ENCODE data around the gene MAPRE2. TPM values are rescaled to one million over a fixed set of nuclear protein-coding genes. Genes with fewer than 3 reads are reported as not detected.

Gene MAPRE2
- total RNA-seq, 1 donor from 2014 or later: 120 TPM

DNA sequence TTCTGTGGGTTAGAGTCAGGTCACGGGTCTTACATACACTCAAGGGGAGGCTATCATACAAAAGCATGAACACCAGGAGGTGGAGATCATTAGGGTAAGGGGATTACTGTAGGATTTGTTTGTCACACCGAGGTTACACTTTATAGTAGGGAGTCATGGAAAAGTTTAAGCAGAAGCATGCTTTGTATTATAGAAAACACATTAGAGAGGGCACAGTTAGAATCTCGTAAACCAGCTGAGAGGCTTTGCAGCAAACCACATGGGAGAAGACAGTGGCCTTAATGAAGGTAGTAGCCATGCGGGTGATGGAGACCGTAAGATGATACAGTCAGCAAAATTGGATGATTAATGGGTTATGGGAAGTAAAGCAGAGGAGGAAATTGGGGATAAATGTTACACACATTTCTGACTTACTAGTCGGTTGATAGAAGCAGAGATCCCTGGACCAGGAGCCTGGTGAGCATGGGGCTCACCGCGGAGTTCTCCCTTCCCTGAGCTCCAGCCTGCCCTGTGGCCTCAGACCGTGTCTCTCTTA, 75.6 kb downstream of the MAPRE2 start:
- no peak for DNase-seq
- TF ChIP-seq, protein P1, sequence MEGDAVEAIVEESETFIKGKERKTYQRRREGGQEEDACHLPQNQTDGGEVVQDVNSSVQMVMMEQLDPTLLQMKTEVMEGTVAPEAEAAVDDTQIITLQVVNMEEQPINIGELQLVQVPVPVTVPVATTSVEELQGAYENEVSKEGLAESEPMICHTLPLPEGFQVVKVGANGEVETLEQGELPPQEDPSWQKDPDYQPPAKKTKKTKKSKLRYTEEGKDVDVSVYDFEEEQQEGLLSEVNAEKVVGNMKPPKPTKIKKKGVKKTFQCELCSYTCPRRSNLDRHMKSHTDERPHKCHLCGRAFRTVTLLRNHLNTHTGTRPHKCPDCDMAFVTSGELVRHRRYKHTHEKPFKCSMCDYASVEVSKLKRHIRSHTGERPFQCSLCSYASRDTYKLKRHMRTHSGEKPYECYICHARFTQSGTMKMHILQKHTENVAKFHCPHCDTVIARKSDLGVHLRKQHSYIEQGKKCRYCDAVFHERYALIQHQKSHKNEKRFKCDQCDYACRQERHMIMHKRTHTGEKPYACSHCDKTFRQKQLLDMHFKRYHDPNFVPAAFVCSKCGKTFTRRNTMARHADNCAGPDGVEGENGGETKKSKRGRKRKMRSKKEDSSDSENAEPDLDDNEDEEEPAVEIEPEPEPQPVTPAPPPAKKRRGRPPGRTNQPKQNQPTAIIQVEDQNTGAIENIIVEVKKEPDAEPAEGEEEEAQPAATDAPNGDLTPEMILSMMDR (IDR thresholded peaks at IDR 0.05; ENCODE audit: borderline replicate concordance): no peak
- Histone ChIP-seq H3K36me3 (no peaks in the 10 kb centered on the region), H3K4me3 (no peak overlapping the region), H3K9me3 (replicated peaks) (peaks cover 1% of the 10 kb centered on the region), H3K4me1 (peaks cover 65% of the 10 kb centered on the region), H3K27me3 (ENCODE audit: low read depth) (no peaks in the 10 kb centered on the region), H3K27ac (replicated peaks) (peak overlapping the region; percentile 93)
- intact Hi-C loops (cut with micrococcal nuclease): no loop called here

DNA sequence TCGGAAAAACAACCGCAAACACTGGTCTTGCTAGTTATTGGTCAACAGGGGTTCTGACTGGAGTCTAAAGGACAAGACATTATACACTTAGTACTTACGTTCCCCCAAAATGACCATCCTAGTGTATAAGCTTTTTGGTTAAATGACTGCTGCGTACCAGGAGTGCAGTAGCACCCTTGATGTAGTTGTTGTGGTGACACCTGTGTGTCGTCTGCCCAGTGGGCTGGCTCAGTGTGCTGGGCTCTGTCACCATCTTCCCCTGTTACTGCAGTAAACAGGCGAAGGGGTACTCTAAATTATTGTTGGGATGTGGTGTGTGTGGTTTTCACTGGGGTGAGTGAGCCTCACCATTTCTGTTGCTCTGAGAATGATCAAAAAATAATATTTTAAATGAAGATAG, 76.2 kb downstream of the MAPRE2 start:
- TF ChIP-seq, protein P1 (IDR thresholded peaks at IDR 0.05; ENCODE audit: borderline replicate concordance): no peak
- H3K27me3 ChIP-seq (ENCODE audit: low read depth): no peaks in the 10 kb centered on the region
- peak overlapping the region; percentile 5 for H3K4me3 ChIP-seq
- no peaks in the 10 kb centered on the region for H3K9me3 ChIP-seq (replicated peaks)
- intact Hi-C loops (cut with micrococcal nuclease): no loop called here
- peak overlapping the region; percentile 93 for H3K27ac ChIP-seq (replicated peaks)
- no peaks in the 10 kb centered on the region for H3K36me3 ChIP-seq
- no peak for DNase-seq
- peaks cover 70% of the 10 kb centered on the region for H3K4me1 ChIP-seq

DNA sequence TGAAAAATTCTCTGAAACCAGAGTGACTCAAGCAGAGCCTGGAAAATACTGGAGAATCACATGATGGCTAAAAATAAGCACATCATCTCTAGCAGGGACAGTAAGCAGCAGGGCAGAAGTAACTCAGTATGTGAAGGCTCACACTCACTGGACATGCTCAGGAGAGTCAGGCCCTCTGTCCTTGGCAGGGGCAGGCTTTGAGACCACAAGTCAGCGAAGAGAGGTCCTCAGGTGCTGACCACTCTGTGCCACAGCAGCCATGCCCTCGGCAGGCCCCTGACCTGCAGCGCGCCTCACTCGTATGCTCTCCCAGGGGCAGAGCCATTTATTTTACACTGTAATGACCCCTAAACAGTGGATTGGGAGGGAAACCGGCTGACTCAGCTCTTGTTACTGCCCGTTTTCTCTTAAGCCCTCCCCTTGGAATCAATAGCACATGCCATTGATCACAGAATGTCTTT, 76.8 kb downstream of the MAPRE2 start:
- Histone ChIP-seq H3K36me3 (no peaks in the 10 kb centered on the region), H3K4me1 (peaks cover 76% of the 10 kb centered on the region), H3K27me3 (ENCODE audit: low read depth) (no peaks in the 10 kb centered on the region), H3K27ac (replicated peaks) (peak overlapping the region; percentile 93), H3K9me3 (replicated peaks) (no peaks in the 10 kb centered on the region), H3K4me3 (peak overlapping the region; percentile 24)
- DNase-seq: no peak
- intact Hi-C loops (cut with micrococcal nuclease): no loop called here
- TF ChIP-seq, protein P1 (IDR thresholded peaks at IDR 0.05; ENCODE audit: borderline replicate concordance): no peak

DNA sequence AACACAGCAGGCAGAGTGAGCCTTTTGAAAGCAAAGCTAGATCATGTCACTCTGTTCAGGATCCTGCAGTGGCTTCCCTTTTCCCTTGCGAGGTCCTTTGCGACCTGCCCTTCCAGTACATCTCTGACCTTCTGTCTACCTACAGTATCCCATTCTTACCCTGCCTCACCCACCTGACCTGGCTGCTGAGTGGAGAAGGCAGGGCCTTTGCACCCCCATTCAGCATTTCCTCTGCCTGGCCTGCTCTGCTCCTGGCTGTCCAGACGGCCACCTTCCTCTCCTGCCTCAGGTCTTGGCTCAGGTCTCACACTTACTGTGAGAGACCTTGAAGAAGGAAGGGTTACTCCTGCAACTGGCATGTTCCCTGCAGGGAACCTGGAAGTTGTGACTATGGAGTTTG, 77.4 kb downstream of the MAPRE2 start:
- intact Hi-C loops (cut with micrococcal nuclease): no loop called here
- H3K36me3 ChIP-seq: no peaks in the 10 kb centered on the region
- H3K4me3 ChIP-seq: peak overlapping the region; percentile 24
- peak overlapping the region; percentile 93 for H3K27ac ChIP-seq (replicated peaks)
- H3K27me3 ChIP-seq (ENCODE audit: low read depth): no peaks in the 10 kb centered on the region
- TF ChIP-seq, protein P1 (IDR thresholded peaks at IDR 0.05; ENCODE audit: borderline replicate concordance): no peak
- no peaks in the 10 kb centered on the region for H3K9me3 ChIP-seq (replicated peaks)
- no peak for DNase-seq
- H3K4me1 ChIP-seq: peaks cover 83% of the 10 kb centered on the region

DNA sequence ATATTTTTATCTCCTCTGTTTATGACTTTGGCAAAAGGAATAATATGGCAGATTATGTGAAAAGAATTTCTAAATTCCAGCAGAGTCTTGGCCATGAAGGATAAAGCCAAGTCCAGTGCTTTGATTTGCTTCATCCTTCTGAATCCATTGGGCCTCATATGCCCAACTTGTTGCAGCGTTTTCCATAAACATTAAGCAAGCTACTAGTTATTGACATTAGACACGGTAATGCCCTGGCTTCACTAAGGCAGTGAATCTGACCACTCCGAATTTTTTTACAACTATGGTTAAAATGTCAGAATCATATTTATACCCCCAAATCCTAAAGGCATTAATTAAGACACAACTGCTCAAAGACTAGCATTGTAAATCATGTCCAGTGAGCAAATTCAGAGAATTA, 79.8 kb downstream of the MAPRE2 start:
- Histone ChIP-seq H3K27me3 (ENCODE audit: low read depth) (no peaks in the 10 kb centered on the region), H3K9me3 (replicated peaks) (no peaks in the 10 kb centered on the region), H3K4me1 (peaks cover 97% of the 10 kb centered on the region), H3K27ac (replicated peaks) (peak overlapping the region; percentile 19), H3K36me3 (no peaks in the 10 kb centered on the region), H3K4me3 (no peak overlapping the region)
- intact Hi-C loops (cut with micrococcal nuclease): no loop called here
- DNase-seq: no peak
- TF ChIP-seq, protein P1 (IDR thresholded peaks at IDR 0.05; ENCODE audit: borderline replicate concordance): no peak
